NCI-H526 treated with DMSO at 0.1 percent for 48 hours (cell line): ENCODE measurements around the gene CDK2.

Experiments
- DNase-seq: peaks from one replicate; lab custom pipeline; 2025; lab: John Stamatoyannopoulos, UW

Gene CDK2

DNA sequence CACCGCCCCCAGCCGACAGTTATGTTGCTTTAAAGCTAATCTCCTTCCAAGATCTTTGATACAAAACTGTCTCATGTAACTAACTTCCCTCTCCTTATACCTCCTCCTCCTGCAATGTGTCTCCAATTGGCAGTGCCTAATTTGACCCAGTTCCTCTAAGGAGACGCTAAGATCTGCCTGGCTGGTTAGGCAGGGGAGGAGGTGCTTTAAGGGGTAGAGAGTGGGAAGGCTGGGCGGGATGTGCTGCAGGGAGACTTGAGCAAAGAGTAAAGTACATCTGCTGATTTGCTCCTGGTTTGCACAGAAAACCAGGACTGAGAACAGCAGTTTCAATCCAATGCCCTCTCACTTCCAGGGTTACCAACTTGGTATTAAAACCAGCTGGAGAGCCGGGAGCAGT lies 46.9 kb downstream of the CDK2 start:
- no peak for DNase-seq

DNA sequence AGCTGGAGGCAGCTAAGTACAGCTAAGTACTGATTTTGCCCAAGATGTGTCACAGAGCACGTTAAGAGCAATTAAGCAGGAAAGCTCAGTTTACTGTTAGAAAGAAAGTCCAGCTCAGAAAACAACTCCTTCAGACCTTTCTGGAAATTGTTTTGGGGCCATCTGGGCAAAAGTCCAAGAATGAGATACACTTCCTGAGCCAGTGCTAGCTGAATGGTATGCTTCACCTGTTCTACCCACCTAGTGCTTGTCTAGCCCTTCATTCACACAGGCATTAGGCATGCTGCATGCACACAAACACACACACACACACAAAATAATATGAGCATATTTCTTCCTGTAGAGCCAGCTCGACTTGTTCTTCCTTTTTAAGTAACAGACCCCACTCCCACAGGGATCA lies 47.6 kb downstream of the CDK2 start:
- no peak for DNase-seq

DNA sequence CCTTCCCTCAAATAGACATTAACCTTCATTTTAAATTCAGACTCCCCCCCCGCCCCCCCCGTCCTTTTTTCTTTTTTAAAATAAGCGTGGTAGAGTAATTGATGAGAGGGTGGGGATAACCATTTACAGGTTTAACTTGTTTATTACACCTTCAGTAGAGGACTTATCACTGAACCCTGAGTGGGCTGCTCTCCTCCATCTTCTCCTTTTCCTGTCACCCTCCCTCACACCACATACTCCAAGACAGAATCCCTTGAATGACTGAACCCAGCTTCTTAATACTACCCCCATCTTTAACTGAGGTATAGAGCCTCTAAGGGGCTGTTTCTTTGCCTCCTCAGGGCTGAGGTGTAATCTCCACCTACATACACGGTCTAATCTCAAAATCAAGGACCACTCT lies 50.6 kb downstream of the CDK2 start:
- no peak for DNase-seq

DNA sequence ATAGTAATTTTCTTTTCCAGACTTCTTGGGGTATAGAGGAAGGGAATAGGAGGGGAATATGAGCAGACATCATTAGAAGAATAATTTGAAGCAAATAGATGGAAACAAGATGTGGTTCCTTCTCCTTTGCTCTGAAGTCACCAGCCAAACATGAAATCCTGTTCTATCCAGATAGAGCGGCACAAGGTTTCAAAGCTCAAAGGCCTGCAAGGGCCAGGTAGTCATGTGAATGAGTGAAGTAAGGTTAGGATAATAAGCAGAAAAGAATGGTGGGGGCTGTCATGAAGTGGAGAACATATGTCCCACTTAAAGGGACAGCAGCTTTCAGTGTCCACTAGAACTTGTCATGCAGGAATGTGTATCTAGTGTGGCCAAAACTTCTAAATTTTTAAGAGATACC lies 51.7 kb downstream of the CDK2 start:
- DNase-seq = no peak

DNA sequence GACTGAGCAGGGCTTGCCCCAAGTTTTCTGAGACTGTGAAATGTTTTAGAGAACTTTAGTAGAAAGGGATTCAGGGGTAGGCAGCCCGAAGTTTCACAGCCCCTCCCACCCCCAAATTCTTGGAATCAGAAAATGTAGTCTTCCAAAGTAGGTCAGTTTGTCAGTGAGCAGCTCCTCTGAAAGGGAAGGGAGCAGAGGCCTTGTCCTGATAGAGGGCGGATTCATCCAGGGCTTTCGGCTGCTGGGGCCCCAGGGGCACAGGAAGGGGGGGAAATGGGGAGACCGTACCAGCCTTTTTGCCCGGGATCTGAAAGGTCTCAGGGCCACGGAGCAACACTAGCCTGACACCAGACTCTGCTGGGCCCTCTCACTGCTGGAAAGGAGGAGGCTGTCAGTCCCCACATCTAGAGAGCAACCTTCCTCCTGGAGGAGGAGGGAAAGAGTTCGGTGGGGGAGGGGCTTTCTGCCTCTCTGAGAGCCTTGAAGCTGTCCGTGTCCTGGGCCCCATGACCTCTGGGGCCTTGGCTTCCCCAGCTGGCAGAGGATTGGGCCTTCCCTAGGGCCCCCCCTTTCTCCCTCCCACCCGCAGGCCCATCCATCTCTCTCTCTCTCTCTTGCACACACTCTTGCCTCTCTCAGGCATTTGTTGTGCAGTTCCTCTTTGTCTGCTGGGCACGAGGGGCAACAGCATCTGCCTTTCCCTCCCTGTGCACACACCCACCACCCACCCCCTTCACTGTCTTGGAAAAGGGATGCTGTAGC lies 54.0 kb downstream of the CDK2 start, which contains the start of gene IKZF4:
TSS of gene IKZF4 (plus strand) at position 621 of the 762 bp plus-strand sequence. CDS start 451 bp downstream, outside the sequence.
- no peak for DNase-seq

DNA sequence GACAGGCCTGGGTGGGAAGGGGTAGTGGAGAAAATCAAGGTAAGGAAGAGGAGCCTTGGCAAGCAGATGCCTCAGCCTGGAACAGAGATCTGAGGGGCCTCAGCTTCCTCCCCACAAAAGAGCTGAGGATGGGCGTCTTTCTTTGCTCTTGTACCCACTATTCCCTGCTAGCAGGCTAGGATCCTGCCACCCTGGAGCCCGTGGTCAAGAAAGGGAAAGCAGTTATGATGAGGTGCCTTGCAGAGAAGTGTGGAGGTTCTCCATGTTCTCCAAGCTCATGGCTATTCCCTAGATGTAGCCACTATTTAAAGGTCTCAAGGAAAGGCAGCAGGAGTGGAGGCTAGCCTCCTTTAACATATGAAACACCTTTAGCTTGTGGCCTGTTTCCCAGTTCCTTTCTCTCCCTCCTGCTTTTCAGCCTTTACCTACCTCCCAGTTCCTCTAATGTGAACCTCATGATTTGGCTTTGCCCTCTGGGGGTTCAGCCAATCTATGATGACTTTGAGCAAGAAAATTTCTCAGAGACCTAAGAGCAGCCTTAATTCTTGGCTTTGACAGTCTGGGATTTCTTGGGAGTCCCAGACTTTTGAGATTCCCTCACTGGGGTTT lies 55.4 kb downstream of the CDK2 start:
- no peak for DNase-seq
